Muscle of back (tissue), 13 donors: ENCODE results near the gene PTPRQ. TPM values are rescaled to one million over a fixed set of nuclear protein-coding genes. Genes with fewer than 3 reads are reported as not detected.
"Not testable (repeated sequence)": the region's sequence is repeated elsewhere in the genome, so short reads cannot be mapped to it uniquely, and the experiment has no call there.

ENCODE experiments used
- DNase-seq, 3 donors: peaks; one replicate each; pipeline versions ENCODE4 v3.0.0 to v3.0.0-alpha.2; 2013
- long read RNA-seq, 9 donors: transcript quantifications; one replicate each; lab custom pipeline, GENCODE V29; 2026
- polyA plus RNA-seq, 10 donors: library from polyadenylated mRNA; unstranded; fragments of 120-200 nt; gene quantifications; one replicate each; pipeline ENCODE4 v1.2.1, GENCODE V29; 2013; ENCODE audit not compliant: insufficient read length in 10 of 10

The PTPRQ gene
- polyA plus RNA-seq, result 1 to 10 TPM in 7 of 10 donors, under 1 TPM in 3; 0.36 to 2.4 (median 1.3) TPM
- long read RNA-seq, donor 1, result 0 reads
- long read RNA-seq, donor 2, result 0 reads
- long read RNA-seq, donor 3, result 0 reads
- long read RNA-seq, donor 4, result 0 reads
- long read RNA-seq, donor 5, result 0 reads
- long read RNA-seq, donor 6, result 0 reads
- long read RNA-seq, donor 7, result 0 reads
- long read RNA-seq, donor 8, result 0 reads
- long read RNA-seq, donor 9, result 0 reads

GRCh38 chr12:80443974-80444666, at the start of gene PTPRQ:
TSS of gene PTPRQ (plus strand) at chr12:80444235. CDS start at chr12:80444346, 111 bp downstream.
- DNase-seq, result no peak

DNA sequence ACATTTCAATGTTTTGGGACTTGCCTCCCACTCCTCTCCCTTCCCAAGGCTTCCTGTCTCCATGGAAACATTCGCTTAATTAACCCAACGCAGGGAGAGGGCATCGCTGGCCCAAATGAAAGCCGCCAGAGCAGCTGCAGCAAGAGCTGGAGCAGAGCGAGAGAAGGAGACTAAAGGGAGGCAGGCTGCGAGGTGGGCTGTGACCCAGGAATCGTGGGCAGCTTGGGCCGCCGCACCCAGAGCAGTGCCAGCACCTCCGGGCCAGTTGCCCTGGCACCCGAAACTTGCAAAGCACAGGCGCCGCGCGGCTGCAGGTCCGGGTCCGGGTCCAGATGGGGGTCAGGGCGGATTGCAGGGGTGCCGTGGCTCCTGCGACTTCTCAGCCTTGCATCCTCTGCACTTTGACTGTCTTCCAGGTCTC, 43.5 kb upstream of the PTPRQ start:
- peak in 1 of 3 donors; percentile 12 for DNase-seq

DNA sequence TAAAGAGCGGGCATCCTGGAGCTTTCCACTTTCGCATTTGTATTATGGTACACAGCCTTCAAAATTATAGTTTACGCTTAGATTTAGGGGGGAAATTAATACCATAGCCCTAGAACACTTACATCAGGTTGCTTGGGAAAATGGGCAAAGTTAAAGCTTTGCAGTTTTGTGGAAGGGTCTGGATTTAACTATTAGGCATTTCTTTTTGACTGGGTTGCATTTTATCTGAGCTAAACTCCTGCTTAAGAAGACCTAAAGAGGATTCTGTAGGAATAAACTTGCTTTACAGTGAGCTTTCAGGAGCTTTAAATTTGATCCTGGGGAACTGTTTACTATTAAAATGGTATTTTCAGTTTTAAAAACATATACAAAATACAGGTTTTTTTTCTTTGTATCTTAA, 42.8 kb upstream of the PTPRQ start:
- no peak for DNase-seq

- DNase-seq, result no peak
Observed at GRCh38 chr12:80404629-80405028, 39.4 kb upstream of the PTPRQ start.

GRCh38 chr12:80406253-80406652, 37.8 kb upstream of the PTPRQ start:
- DNase-seq, result no peak

- no peak for DNase-seq
Observed at GRCh38 chr12:80411787-80412186, 32.2 kb upstream of the PTPRQ start.

DNA sequence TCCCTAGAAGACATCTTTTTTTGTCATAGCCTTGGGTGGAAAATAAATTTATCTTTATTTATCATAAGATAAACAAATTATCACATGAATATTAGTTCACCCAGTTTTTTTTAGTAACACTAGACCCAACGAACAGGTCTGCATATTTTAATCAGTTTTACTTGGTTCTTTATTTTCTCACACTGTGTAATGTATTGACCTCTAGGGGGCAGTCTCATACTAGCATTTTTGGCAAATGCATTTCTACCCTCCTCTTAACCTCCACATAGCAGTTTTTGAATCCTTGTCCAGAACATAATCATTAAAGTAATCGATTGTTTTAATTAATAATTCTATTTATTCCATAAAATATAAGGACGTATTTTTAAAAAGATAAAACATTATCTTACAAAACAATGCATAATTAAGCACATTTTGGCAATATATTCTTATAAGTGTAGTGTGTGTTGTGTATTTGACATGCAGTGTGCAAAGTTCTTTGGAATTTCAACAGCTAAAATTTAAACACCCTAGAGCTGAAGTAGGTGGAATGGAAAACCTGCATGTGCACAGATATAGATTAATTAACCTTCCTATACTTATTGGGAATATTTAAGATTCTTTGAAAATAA, 31.6 kb upstream of the PTPRQ start:
- DNase-seq, result peak; percentile 41 to 60 (median 44)

DNA sequence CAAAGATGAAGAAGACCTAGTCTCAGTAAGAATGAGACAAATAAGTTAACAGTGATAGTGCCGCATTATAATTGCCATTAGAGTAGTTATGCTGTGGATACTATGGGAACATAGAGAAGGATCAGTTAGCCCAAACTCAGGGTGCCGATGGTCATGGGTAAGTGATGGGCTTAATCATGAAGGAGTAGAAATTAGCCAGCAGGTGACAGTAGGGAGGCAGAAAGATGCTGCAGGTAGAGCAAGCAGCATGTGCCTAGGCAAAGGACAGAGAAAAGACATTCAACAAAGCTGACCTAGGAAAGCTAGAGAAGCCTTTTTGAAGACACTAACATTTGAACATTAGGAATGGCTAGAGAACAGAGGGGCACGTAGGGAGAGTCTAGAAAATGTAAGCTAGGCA, 30.6 kb upstream of the PTPRQ start:
- DNase-seq, result no peak

GRCh38 chr12:80415466-80415865, 28.6 kb upstream of the PTPRQ start:
- DNase-seq, result no peak

DNA sequence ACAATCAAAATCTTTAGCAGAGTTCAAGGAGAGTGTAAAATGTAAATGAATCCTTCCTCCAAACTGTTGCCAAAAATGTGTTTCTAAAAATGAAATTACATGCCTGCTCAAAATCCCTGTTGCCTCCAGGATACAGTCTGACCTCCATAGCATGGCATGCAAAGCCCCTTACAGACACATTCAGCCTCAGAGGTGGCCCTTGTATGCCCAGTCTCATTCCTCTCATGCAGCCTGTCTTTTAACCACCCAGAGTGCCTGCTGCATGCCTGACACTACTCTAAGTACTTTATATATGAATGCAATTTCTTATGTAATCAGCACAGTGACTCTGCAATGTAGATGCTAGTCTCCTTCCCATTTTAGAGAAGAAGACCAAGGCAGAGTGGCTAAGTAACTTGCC, 24.4 kb upstream of the PTPRQ start:
- DNase-seq, result peak; percentile 21 to 43 (median 32)

GRCh38 chr12:80420075-80420474, 24.0 kb upstream of the PTPRQ start:
- no peak for DNase-seq

DNA sequence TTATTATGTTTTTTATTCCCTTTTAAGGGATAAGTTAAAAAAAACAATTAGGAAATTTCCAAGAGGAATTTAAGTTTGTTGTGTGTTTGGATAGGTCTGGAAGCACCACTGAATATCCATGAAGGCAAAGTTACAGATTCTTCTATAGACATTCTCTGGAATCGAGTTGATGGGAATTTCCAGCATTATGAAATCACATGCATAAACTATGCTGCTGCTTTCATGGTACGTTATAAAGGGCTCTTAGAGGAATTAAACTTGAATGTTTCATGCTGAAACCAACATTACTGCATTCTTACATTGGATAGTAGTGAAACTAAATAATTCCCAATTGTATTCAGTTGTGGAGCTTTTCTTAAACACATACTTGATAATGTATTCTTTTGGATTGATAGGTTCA, 21.5 kb upstream of the PTPRQ start:
- peak in 2 of 3 donors; percentile 27 to 34 for DNase-seq

DNA sequence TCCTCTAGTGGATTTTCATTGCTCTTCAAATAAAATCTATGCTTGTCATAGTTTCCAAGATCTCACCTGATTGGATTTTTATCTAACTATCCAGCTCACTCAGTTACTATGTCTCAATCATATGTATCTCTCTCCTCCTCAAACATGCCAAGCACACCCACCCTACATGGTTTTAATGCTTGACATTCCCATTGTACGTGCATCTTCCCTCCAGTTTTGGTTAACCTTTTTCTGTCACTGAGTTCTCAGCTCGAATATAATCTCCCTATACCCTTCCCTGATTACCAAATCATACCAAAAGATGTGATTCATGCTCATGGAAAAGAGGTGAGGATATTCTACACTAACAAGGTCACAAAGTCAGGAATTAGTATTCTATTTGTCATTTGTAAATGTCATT, 12.0 kb upstream of the PTPRQ start:
- DNase-seq, result no peak

GRCh38 chr12:80441921-80442320, 2.1 kb upstream of the PTPRQ start:
- peak in 1 of 3 donors; percentile 61 for DNase-seq

GRCh38 chr12:80442426-80443222, 1.4 kb upstream of the PTPRQ start:
- DNase-seq, result no peak

DNA sequence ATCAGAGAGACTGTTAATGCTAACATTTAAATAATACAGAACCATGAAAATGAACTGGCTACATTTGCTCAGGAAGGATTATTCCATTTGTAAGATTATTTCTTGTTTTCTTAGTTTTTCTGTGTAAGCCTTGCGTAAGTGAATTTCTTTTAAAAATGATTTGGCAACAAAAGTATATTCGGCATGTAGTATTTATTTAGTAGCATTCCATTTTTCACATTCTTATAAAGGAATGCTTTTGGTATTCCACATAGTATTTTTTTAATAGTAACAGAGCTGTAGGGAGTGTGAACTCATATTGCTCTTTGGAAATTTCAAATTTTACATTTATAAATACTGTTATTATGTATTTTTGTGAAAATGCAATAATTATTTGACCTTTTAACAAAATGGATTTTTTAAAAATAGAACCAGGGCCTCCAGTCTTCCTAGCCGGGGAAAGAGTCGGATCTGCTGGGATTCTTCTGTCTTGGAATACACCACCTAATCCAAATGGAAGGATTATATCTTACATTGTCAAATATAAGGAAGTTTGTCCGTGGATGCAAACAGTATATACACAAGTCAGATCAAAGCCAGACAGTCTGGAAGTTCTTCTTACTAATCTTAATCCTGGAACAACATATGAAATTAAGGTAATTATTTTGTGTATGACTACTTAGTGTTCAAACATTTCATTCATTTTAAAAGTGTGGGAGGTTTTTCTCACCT, 1.2 kb downstream of the PTPRQ start:
- peak in 1 of 3 donors; percentile 20 for DNase-seq

DNA sequence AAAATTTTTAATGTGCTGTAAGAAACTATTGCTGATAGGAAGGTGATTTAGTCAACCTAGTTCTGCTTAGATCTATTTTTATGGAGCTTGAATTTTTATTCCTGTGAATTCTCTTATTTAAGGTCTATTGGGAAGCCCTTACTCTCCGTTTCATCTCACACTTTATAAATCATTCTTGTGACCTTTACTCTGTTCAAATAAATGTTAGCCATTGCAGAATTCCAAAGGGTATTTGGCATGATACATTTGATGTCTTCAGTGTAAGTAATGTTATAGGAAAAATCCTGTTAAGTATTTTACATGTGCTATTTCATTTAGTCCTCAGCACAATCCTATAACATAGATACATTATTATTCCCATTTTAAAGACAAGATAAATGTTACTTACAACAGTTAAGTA, 12.5 kb downstream of the PTPRQ start:
- no peak for DNase-seq

GRCh38 chr12:80460972-80461371, 16.9 kb downstream of the PTPRQ start:
- DNase-seq, result no peak

GRCh38 chr12:80461851-80462250, 17.8 kb downstream of the PTPRQ start:
- DNase-seq, result not testable (repeated sequence)

DNA sequence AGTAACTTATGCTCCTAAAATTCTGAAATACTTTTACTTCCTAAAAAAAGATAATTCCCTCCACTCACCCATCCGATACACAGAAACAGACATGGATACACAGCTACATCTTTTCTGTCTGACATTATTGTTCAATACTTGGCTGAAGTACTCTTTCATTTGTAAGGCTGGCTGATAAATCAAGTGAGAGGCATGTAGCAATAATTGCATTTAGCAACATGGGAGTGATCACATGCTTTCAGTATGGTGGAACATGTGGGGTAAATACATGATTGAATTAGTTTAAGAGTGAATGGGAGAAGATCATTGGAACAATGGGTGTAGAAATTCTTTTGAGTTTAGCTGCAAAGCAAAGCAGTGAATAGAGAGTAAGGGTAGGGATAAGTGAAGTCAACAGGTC, 25.6 kb downstream of the PTPRQ start:
- DNase-seq, result no peak

DNA sequence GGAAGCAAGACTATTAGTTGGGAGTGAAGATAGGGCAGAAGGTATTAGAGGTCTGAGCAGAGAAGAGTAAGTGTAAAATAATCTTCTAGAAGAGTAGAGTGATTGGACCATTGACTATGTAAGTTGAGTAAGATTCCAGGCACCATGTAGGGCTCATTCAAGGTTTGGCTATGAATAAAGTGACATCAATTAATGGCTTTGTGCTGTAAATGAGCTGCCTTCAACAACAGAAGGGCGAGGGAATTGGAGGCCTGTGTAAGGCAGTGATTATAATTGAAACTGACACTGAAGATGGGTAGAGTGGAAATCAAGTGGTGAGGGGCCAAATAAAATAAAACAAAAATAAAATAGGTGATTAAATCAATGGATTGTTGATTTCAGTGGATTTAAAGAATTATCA, 26.4 kb downstream of the PTPRQ start:
- no peak for DNase-seq

- DNase-seq, result no peak
Observed at GRCh38 chr12:80472236-80472635, 28.2 kb downstream of the PTPRQ start.
